ENCODE results near the gene KIF6.

The KIF6 gene

DNA sequence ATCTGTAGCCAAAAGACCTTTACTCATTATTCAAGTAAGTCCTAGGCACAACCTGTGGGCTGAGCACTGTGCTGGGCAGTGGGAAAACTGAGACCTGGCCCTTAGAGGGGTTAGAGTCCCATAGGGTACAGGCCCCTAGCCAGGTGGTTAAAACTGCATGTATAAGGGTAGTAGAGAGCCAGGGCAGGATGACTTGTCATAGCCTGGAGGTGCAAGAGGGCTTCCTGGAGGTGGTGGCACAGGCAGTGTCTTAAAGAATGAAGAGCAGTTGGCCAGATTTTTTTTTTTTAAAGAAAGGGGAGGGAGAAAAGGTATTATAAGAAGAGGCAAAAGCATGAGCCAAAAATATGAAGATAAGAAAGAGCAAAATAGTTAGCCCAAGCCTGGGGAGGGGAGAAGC is 226.2 kb downstream of the KIF6 start:
- ChIA-PET POLR2A (no interaction called here), CTCF (no interaction called here)
- H3K36me3 ChIP-seq (ENCODE audit: control insufficient read depth in 2 of 2, insufficient read depth in 1 of 2, low read length in 2 of 2): no peaks in the 10 kb centered on the region
- H3K9me3 ChIP-seq (ENCODE audit: control insufficient read depth, insufficient read depth, low read depth, low read length): no peaks in the 10 kb centered on the region
- no peak overlapping the region for H3K4me3 ChIP-seq (ENCODE audit: low read depth, low read length)
- H3K27ac ChIP-seq (ENCODE audit: extremely low read depth, low read depth, low read length): no peak overlapping the region
- no peaks in the 10 kb centered on the region for H3K4me1 ChIP-seq (ENCODE audit: control insufficient read depth, insufficient read depth, low read length)
- no peak for TF ChIP-seq BCL11B (tag by site-specific recombination; IDR thresholded peaks at IDR 0.05; ENCODE audit: low read depth)
- no peak for TF ChIP-seq ZNF623 (tag by site-specific recombination; IDR thresholded peaks at IDR 0.05)
- TF ChIP-seq, protein P1, sequence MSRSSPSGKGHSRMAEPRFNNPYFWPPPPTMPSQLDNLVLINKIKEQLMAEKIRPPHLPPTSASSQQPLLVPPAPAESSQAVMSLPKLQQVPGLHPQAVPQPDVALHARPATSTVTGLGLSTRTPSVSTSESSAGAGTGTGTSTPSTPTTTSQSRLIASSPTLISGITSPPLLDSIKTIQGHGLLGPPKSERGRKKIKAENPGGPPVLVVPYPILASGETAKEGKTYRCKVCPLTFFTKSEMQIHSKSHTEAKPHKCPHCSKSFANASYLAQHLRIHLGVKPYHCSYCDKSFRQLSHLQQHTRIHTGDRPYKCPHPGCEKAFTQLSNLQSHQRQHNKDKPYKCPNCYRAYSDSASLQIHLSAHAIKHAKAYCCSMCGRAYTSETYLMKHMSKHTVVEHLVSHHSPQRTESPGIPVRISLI (tag by site-specific recombination; IDR thresholded peaks at IDR 0.05): no peak
- TF ChIP-seq, protein P2, sequence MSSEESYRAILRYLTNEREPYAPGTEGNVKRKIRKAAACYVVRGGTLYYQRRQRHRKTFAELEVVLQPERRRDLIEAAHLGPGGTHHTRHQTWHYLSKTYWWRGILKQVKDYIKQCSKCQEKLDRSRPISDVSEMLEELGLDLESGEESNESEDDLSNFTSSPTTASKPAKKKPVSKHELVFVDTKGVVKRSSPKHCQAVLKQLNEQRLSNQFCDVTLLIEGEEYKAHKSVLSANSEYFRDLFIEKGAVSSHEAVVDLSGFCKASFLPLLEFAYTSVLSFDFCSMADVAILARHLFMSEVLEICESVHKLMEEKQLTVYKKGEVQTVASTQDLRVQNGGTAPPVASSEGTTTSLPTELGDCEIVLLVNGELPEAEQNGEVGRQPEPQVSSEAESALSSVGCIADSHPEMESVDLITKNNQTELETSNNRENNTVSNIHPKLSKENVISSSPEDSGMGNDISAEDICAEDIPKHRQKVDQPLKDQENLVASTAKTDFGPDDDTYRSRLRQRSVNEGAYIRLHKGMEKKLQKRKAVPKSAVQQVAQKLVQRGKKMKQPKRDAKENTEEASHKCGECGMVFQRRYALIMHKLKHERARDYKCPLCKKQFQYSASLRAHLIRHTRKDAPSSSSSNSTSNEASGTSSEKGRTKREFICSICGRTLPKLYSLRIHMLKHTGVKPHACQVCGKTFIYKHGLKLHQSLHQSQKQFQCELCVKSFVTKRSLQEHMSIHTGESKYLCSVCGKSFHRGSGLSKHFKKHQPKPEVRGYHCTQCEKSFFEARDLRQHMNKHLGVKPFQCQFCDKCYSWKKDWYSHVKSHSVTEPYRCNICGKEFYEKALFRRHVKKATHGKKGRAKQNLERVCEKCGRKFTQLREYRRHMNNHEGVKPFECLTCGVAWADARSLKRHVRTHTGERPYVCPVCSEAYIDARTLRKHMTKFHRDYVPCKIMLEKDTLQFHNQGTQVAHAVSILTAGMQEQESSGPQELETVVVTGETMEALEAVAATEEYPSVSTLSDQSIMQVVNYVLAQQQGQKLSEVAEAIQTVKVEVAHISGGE (tag by site-specific recombination; conservative IDR thresholded peaks at IDR 0.05; ENCODE audit: low read depth): no peak
- TF ChIP-seq SP7 (tag by site-specific recombination; IDR thresholded peaks at IDR 0.05): no peak
- TF ChIP-seq ZNF600 (tag by site-specific recombination; IDR thresholded peaks at IDR 0.05): no peak
- TF ChIP-seq ZSCAN30 (tag by site-specific recombination; IDR thresholded peaks at IDR 0.05): no peak
- TF ChIP-seq ZNF416 (tag by site-specific recombination; IDR thresholded peaks at IDR 0.05): no peak
- TF ChIP-seq, protein P3, sequence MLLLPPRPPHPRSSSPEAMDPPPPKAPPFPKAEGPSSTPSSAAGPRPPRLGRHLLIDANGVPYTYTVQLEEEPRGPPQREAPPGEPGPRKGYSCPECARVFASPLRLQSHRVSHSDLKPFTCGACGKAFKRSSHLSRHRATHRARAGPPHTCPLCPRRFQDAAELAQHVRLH (tag by site-specific recombination; IDR thresholded peaks at IDR 0.05): no peak
- TF ChIP-seq, protein P4, sequence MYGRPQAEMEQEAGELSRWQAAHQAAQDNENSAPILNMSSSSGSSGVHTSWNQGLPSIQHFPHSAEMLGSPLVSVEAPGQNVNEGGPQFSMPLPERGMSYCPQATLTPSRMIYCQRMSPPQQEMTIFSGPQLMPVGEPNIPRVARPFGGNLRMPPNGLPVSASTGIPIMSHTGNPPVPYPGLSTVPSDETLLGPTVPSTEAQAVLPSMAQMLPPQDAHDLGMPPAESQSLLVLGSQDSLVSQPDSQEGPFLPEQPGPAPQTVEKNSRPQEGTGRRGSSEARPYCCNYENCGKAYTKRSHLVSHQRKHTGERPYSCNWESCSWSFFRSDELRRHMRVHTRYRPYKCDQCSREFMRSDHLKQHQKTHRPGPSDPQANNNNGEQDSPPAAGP (tag by site-specific recombination; IDR thresholded peaks at IDR 0.05): no peak
- TF ChIP-seq, protein P5, sequence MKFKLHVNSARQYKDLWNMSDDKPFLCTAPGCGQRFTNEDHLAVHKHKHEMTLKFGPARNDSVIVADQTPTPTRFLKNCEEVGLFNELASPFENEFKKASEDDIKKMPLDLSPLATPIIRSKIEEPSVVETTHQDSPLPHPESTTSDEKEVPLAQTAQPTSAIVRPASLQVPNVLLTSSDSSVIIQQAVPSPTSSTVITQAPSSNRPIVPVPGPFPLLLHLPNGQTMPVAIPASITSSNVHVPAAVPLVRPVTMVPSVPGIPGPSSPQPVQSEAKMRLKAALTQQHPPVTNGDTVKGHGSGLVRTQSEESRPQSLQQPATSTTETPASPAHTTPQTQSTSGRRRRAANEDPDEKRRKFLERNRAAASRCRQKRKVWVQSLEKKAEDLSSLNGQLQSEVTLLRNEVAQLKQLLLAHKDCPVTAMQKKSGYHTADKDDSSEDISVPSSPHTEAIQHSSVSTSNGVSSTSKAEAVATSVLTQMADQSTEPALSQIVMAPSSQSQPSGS (tag by site-specific recombination; IDR thresholded peaks at IDR 0.05; ENCODE audit: low read depth): no peak
- no peak for TF ChIP-seq ZNF473 (tag by site-specific recombination; IDR thresholded peaks at IDR 0.05)
- no peak for TF ChIP-seq ZFP41 (tag by site-specific recombination; IDR thresholded peaks at IDR 0.05; ENCODE audit: borderline replicate concordance)
- TF ChIP-seq ZBTB7A (tag by site-specific recombination; IDR thresholded peaks at IDR 0.05; ENCODE audit: low read depth): no peak
- no peak for TF ChIP-seq ZNF2 (tag by site-specific recombination; IDR thresholded peaks at IDR 0.05)
- TF ChIP-seq, protein P6, sequence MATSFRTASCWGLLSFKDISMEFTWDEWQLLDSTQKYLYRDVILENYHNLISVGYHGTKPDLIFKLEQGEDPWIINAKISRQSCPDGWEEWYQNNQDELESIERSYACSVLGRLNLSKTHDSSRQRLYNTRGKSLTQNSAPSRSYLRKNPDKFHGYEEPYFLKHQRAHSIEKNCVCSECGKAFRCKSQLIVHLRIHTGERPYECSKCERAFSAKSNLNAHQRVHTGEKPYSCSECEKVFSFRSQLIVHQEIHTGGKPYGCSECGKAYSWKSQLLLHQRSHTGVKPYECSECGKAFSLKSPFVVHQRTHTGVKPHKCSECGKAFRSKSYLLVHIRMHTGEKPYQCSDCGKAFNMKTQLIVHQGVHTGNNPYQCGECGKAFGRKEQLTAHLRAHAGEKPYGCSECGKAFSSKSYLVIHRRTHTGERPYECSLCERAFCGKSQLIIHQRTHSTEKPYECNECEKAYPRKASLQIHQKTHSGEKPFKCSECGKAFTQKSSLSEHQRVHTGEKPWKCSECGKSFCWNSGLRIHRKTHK (tag by site-specific recombination; IDR thresholded peaks at IDR 0.05): no peak
- TF ChIP-seq ZNF214 (tag by site-specific recombination; IDR thresholded peaks at IDR 0.05; ENCODE audit: borderline replicate concordance): no peak
